Esophagus muscularis mucosa (tissue), 4 donors: ENCODE data around the gene SIRT2.

Experiments
- EP300 ChIP-seq: sonication (generic); formaldehyde crosslinking; IDR thresholded peaks from one replicate; pipeline ENCODE4 v1.6.1; 2017; ENCODE audit warnings: antibody characterized with exemption
- POLR2A ChIP-seq: fragments of 450-650 bp; IDR thresholded peaks from one replicate; pipeline ENCODE4 v1.6.1; 2017; ENCODE audit warnings: antibody characterized with exemption, moderate library complexity, mild to moderate bottlenecking, low read depth
- TF ChIP-seq, protein P1 (sequence below), 3 experiments: fragments of 200-600 bp in 2 of 3; fragments of 450-650 bp in 1 of 3; sonication (generic) in 2 of 3; IDR thresholded peaks; one replicate each; pipeline ENCODE4 v1.5.1; 2017 to 2019; ENCODE audit warnings: antibody characterized with exemption in 3 of 3, mild to moderate bottlenecking in 2 of 3, moderate library complexity in 1 of 3

DNA sequence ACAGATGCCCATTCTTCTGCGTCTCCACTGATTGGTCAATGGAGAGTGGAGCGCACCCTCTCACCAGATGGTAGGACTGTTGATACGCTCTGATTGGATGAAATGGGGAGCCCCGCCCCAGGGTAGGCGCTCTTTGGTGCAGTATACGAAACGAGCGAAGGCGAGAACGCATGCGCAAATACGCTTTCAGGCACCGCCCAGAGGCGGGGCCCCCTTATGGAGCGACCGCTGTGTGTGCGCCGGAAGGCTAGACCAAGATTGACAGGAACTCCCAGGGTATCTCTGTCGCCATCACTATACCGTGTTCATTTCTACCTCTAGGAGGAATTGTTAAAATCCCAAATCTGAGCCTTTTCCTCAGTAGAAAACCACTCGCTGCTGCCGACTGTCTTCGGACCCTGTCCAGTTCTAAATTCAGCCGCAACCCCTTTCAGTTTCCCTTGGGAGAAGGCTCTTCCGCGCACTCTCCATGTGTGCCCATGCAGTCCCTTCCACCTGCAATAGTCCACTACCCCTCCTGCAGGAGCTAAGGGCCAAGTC, 48.9 kb downstream of the SIRT2 start:
- TF ChIP-seq, protein P1, sequence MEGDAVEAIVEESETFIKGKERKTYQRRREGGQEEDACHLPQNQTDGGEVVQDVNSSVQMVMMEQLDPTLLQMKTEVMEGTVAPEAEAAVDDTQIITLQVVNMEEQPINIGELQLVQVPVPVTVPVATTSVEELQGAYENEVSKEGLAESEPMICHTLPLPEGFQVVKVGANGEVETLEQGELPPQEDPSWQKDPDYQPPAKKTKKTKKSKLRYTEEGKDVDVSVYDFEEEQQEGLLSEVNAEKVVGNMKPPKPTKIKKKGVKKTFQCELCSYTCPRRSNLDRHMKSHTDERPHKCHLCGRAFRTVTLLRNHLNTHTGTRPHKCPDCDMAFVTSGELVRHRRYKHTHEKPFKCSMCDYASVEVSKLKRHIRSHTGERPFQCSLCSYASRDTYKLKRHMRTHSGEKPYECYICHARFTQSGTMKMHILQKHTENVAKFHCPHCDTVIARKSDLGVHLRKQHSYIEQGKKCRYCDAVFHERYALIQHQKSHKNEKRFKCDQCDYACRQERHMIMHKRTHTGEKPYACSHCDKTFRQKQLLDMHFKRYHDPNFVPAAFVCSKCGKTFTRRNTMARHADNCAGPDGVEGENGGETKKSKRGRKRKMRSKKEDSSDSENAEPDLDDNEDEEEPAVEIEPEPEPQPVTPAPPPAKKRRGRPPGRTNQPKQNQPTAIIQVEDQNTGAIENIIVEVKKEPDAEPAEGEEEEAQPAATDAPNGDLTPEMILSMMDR (IDR thresholded peaks at IDR 0.05), result peak in 2 of 3 experiments; percentile 9 to 40
- TF ChIP-seq POLR2A (peak; percentile 87), EP300 (no peak)
